GM06990 (cell line): ENCODE data around the gene AGAP9.
"Not testable (repeated sequence)": the region's sequence is repeated elsewhere in the genome, so short reads cannot be mapped to it uniquely, and the experiment has no call there.

Experiments used
- DNase-seq: peaks from one replicate; pipeline ENCODE4 v3.0.0-alpha.2; 2011; ENCODE audit not compliant: insufficient read length; ENCODE audit errors: extremely low read depth
- H3K27me3 ChIP-seq: replicated peaks from 2 replicates; pipeline ENCODE4 v1.6.0; 2011; ENCODE audit warnings: low read length; ENCODE audit not compliant: control insufficient read depth, insufficient read depth
- H3K36me3 ChIP-seq: 2 replicates; pipeline ENCODE4 v1.5.1; 2011; ENCODE audit warnings: low read length; ENCODE audit not compliant: control insufficient read depth, insufficient read depth
- H3K4me3 ChIP-seq: replicated peaks from 2 replicates; pipeline ENCODE4 v1.5.1; 2011; ENCODE audit warnings: low read depth, mild to moderate bottlenecking, control low read depth, low read length

AGAP9 gene

DNA sequence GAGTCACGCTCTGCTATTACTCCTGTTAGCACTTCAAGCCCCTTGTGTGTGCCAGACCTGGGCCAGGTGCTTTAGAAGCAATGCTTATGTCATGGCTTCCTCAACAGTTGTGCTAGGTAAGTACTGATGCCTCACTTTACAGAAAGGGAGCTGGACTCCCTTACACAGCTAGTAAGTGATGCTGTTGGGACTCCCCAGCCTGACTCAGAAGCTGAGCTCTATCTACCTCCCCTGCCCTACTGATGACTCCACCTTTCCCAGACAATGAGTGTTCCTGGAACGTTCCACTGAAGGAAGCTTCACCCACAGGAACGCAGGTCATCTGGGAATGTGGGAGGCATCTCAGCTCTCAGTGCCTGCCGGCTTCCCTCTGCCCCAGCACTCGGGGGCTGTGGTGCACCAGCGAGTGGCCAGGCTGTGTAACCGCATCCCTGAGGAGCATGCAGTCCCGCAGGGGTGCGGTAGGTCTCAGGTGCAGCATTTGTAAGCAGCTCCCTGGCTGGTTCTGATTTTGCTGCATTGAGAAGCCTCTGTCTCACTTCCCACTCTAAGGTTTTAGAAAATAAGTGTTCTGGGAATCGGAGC is 42.2 kb downstream of the AGAP9 start:
- H3K4me3 ChIP-seq, DNase-seq, H3K36me3 ChIP-seq, H3K27me3 ChIP-seq: not testable (repeated sequence)

DNA sequence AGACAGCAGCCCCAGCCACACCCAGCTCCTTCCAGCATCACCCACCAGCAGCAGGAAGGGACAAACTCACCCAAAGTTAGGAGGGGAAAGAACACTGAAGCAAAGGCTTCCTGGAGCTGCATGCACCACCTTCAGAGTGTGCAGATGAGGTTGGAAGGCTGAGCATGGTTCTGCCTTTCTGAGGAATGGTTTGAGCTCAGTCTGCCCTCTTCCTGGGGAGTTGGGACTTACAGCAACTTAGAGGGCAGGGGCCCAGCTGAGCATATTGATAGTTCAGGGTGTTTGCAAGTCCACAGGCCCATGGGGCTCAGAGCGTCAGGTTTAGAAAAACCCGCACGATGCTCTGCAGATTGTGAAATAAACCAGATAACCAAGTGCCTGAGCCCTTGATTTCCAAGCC is 43.3 kb downstream of the AGAP9 start:
- DNase-seq, H3K27me3 ChIP-seq, H3K4me3 ChIP-seq, H3K36me3 ChIP-seq: not testable (repeated sequence)

DNA sequence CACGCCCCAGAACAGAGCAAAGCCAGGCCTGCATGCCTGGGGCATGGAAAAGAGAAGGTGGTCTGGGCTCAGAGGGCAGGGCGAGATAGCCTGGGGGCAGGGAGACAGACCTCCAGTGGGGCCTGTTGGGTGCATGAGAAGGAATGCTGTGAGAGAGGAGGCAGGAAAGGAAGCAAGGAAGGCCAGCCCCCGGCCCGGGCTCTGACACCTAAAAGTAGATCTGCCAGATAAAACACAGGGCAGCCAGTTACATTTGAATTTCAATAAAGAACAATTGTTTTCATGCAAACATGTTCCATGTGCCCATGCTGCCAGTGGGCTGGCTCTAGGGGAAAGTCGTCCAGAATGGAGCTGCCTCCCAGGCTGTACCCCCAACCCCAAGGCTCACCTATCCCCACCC is 45.3 kb downstream of the AGAP9 start:
- DNase-seq, H3K27me3 ChIP-seq, H3K36me3 ChIP-seq, H3K4me3 ChIP-seq: not testable (repeated sequence)

DNA sequence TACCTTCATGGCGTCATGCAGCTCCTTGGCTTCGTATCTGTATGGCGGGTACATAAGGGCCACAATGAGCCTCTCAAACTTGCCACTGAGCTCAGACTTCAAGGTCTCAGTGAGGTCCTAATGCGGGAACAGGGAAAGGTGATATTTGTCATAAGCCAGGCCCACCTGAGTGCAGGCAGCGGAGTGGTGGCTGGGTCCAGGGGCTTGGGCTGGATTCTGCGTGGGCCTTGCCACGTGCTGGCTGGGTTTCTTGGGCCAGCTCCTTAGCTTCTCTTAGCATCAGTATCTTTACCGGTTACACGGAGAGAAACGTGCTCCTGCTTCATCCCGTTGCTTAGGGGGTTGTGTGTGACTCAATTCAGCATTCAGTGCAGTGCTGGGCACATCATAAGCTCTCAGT is 46.4 kb downstream of the AGAP9 start:
- H3K27me3 ChIP-seq, H3K36me3 ChIP-seq, H3K4me3 ChIP-seq, DNase-seq: not testable (repeated sequence)

DNA sequence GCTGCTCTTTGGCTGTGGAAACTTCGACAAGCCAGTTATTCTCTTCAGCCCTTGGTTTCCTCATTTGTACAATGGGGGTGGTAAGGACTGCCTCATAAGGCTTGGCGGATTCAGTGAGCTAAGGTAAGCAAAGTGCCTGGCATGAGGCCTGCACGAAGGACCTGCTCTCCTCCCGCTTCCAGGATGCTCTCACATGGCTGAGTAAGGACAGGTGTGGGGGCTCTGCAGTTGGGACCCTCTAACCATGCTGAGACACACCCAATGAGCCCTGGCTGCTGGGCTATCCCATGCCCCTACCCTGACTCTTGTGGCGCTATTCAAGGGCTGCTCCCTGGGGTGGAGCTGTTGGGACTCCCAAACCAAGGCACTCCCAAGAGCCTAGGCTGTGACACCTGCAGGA is 48.3 kb downstream of the AGAP9 start:
- H3K36me3 ChIP-seq, H3K4me3 ChIP-seq, DNase-seq, H3K27me3 ChIP-seq: not testable (repeated sequence)

DNA sequence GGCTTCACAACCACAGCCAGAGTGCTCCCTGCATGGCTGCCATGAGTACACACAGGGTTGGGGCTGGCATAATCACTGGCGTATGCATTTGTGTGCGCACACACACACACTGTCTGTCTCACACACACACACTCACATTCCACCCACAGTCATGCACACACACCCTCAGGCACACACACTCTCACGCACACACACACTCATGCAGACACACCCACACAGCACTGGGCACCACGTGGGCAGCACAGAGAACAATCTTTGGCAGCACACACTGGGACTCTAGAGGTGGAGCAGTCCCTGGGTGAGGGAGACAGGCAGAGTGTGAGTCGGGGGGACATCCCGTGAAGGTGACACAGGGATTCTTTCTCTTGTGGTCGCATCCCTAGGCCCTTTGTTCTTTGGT is 49.9 kb downstream of the AGAP9 start:
- not testable (repeated sequence) for H3K4me3 ChIP-seq, H3K36me3 ChIP-seq, H3K27me3 ChIP-seq, DNase-seq

GRCh38 chr10:47472647-47473046 is 50.8 kb downstream of the AGAP9 start:
- not testable (repeated sequence) for H3K36me3 ChIP-seq, H3K4me3 ChIP-seq, DNase-seq, H3K27me3 ChIP-seq

- not testable (repeated sequence) for H3K27me3 ChIP-seq, H3K4me3 ChIP-seq, DNase-seq, H3K36me3 ChIP-seq
These were observed 51.4 kb downstream of the AGAP9 start for GRCh38 chr10:47472072-47472471.

DNA sequence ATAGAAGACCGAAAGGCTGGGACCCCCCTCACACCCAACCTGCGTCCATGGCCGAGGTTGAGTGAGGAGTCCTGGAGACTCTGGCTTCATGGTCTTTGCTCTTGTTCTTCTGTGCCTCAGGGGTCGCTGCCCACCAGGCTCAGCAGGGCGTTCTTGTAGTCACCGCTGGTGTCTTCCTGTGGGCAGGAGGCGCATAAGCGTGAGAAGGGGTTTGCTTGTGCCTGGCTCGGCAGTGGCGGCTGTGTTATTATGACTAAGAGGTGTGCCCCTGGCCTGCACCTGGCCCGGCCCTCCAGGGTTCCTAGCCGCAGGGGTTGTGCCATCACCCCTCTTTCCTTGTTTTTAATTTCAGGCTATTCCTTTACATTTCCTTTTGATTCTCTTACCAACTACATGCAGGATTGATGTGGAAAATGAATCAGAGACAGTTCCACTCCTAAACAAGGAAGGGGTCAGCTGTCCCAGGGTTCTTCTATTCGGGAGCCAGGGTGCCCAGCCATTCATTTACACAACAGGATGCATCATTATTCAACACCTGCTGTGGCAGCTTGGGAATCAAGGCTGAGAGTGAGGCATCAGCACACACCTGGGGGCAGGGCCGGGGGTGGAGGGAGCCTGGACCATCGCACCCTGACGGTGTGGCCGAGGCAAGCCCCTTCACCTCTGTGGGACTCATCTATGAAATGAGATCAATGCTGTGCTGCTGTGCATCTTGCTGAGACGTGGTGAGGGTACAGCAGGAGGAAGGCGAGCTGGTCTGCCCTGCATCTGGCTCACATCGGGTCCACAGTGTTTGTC is 54.5 kb downstream of the AGAP9 start:
- not testable (repeated sequence) for H3K36me3 ChIP-seq, DNase-seq

GRCh38 chr10:47467957-47468356 is 55.5 kb downstream of the AGAP9 start:
- not testable (repeated sequence) for H3K27me3 ChIP-seq, H3K4me3 ChIP-seq, DNase-seq, H3K36me3 ChIP-seq

More for the DNA sequence above, 54.5 kb downstream of the AGAP9 start:
- H3K4me3 ChIP-seq, H3K27me3 ChIP-seq: not testable (repeated sequence)

DNA sequence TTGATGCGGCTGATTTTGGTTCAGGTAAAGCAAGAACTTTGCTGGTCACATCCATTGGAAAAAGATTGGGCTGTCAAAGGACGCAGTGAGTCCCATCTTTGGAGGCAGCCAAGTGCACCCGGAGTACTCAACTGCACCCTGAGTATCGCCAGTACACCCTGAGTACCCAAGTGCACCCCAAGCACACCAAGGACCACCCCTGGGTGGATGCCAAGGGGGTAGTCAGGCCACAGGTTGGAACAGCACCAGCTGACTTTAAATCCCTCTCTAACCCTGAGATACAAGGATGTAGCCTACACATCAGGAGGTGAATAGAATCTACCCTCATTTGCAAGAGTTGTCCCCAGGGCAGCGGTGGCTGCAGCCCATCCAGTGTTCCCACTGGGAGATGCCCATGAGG is 56.0 kb downstream of the AGAP9 start:
- not testable (repeated sequence) for H3K4me3 ChIP-seq, H3K27me3 ChIP-seq, H3K36me3 ChIP-seq, DNase-seq

GRCh38 chr10:47465216-47465917 is 58.1 kb downstream of the AGAP9 start:
- H3K4me3 ChIP-seq, H3K27me3 ChIP-seq, DNase-seq, H3K36me3 ChIP-seq: not testable (repeated sequence)

- H3K36me3 ChIP-seq, H3K4me3 ChIP-seq, H3K27me3 ChIP-seq, DNase-seq: not testable (repeated sequence)
These were observed 60.7 kb downstream of the AGAP9 start for GRCh38 chr10:47462577-47463358.
